Activated CD8-positive, alpha-beta memory T cell treated with anti-CD3 and anti-CD28 coated beads for 1 hour (primary cell): ENCODE results near the gene CHST3.
"Not testable (repeated sequence)": the region's sequence is repeated elsewhere in the genome, so short reads cannot be mapped to it uniquely, and the experiment has no call there.

Experiments used
- DNase-seq, 2 donors: peaks; one replicate each; pipeline ENCODE4 v3.0.0-alpha.2; 2020; ENCODE audit warnings: low read depth in 1 of 2; ENCODE audit errors: extremely low read depth in 1 of 2

Gene CHST3

GRCh38 chr10:71948496-71949067 is 15.6 kb upstream of the CHST3 start:
- DNase-seq = no peak

GRCh38 chr10:71950683-71951082 is 13.5 kb upstream of the CHST3 start:
- DNase-seq = no peak

- no peak for DNase-seq
These were observed 11.4 kb upstream of the CHST3 start for GRCh38 chr10:71952745-71953144.

- no peak for DNase-seq
These were observed 6.5 kb upstream of the CHST3 start for GRCh38 chr10:71957546-71958275.

- no peak for DNase-seq
These were observed 4.7 kb upstream of the CHST3 start for GRCh38 chr10:71959526-71959925.

GRCh38 chr10:71961831-71962230 is 2.4 kb upstream of the CHST3 start:
- DNase-seq = no peak

- DNase-seq = no peak
These were observed 1.3 kb upstream of the CHST3 start for GRCh38 chr10:71962901-71963300.

GRCh38 chr10:71963351-71964097 is 671 bp upstream of the CHST3 start:
- DNase-seq = no peak

- DNase-seq = no peak
These were observed 734 bp downstream of the CHST3 start for GRCh38 chr10:71964743-71965515.

GRCh38 chr10:71965623-71966022 is 1.4 kb downstream of the CHST3 start:
- DNase-seq = no peak

- DNase-seq = no peak
These were observed 2.1 kb downstream of the CHST3 start for GRCh38 chr10:71966046-71967004.

GRCh38 chr10:71967958-71968357 is 3.8 kb downstream of the CHST3 start:
- not testable (repeated sequence) for DNase-seq

- no peak for DNase-seq
These were observed 4.6 kb downstream of the CHST3 start for GRCh38 chr10:71968553-71969474.

- no peak for DNase-seq
These were observed 5.7 kb downstream of the CHST3 start for GRCh38 chr10:71969929-71970328.

- no peak for DNase-seq
These were observed 6.1 kb downstream of the CHST3 start for GRCh38 chr10:71970331-71970730.

- DNase-seq = no peak
These were observed 6.7 kb downstream of the CHST3 start for GRCh38 chr10:71970869-71971268.

GRCh38 chr10:71971311-71971731 is 7.1 kb downstream of the CHST3 start:
- no peak for DNase-seq

GRCh38 chr10:71971769-71972555 is 7.8 kb downstream of the CHST3 start:
- DNase-seq = no peak
